MM.1S (cell line): ENCODE results near the gene REST.

ENCODE experiments used
- CTCF ChIP-seq: fragments of 300-600 bp; sonication (generic); IDR thresholded peaks from 2 replicates; pipeline ENCODE4 v1.5.1; 2016; ENCODE audit warnings: antibody characterized with exemption, low read length, mixed read lengths
- EZH2phosphoT487 ChIP-seq: fragments of 300-600 bp; sonication (generic); IDR thresholded peaks from 2 replicates; pipeline ENCODE4 v1.6.1; 2018; ENCODE audit warnings: antibody characterized with exemption, low read length

DNA sequence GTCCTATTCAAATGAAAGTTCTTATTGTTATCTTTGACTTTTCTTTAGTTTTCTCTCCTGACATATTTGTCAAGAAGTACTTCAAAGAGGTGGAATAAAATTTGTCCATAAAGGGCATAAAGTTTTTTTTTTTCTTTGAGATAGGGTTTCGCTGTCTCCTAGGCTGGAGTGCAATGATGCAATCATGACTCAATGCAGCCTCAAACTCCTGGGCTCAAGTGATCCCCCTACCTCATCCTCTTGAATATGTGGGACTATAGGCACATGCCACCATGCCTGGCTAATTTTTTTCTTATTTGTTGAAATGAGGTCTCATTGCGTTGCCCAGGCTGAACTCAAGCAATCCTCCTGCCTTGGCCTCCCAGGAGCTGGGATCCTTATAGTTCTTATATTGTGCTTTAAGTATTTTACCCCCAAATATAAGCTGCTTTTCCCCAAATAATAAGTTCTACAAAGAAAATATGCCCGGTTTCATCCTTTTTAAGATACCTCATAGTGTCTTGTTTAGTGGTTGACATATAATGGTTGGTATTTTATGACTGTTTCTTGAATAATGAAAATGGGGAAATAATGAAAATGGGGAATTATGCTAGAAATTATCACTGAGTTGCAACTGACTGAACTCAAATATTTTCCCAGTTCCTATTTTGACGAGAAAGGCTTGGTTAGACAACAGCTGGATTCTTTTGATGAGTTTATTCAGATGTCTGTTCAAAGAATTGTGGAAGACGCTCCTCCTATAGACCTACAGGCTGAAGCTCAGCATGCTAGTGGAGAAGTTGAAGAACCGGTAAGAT is 82.6 kb downstream of the REST start:
- TF ChIP-seq CTCF (no peak), EZH2phosphoT487 (no peak)
